ENCODE results near the gene IL27RA. TPM values are rescaled to one million over a fixed set of nuclear protein-coding genes. Genes with fewer than 3 reads are reported as not detected.

IL27RA gene
- total RNA-seq, 4 donors from 2014 or later, result 3.0 to 5.5 (median 4.5) TPM

DNA sequence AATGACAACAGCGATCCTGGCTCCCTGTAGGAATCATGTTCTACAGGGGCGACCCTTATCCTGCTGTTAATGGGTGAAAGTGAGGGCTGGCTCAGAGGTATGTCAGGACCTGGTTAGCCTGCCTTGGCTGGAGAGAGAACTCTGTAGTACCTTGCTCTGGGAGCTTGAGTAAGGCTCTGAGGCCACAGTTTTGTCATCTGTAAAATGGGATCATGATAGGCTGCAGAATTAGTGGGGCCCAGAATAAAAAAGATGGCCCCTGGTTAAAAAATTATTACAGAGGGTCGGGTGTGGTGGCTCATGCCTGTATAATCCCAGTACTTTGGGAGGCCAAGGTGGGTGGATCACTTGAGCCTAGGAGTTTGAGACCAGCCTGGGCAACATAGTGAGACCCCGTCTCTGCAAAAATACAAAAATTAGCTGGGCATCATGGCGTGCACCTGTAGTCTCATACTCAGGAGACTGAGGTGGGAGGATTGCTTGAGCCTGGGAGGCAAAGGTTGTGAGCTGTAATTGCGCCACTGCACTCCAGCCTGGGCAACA, 69.5 kb downstream of the IL27RA start:
- Histone ChIP-seq H3K4me1 (peaks cover 0 to 14% (median 4%) of the 10 kb centered on the region in 4 donors), H3K27ac (replicated peaks in 1 of 4) (no peak overlapping the region), H3K4me3 (no peak overlapping the region), H3K27me3 (no peaks in the 10 kb centered on the region), H3K9me3 (no peaks in the 10 kb centered on the region), H3K36me3 (peaks cover 72 to 99% (median 94%) of the 10 kb centered on the region in 4 donors)
- no peak for TF ChIP-seq POLR2A (IDR thresholded peaks at IDR 0.05; ENCODE audit: low read depth)
- TF ChIP-seq EP300 (IDR thresholded peaks at IDR 0.05), result no peak
- no peak for TF ChIP-seq POLR2AphosphoS5 (IDR thresholded peaks at IDR 0.05)
- TF ChIP-seq, protein P1, sequence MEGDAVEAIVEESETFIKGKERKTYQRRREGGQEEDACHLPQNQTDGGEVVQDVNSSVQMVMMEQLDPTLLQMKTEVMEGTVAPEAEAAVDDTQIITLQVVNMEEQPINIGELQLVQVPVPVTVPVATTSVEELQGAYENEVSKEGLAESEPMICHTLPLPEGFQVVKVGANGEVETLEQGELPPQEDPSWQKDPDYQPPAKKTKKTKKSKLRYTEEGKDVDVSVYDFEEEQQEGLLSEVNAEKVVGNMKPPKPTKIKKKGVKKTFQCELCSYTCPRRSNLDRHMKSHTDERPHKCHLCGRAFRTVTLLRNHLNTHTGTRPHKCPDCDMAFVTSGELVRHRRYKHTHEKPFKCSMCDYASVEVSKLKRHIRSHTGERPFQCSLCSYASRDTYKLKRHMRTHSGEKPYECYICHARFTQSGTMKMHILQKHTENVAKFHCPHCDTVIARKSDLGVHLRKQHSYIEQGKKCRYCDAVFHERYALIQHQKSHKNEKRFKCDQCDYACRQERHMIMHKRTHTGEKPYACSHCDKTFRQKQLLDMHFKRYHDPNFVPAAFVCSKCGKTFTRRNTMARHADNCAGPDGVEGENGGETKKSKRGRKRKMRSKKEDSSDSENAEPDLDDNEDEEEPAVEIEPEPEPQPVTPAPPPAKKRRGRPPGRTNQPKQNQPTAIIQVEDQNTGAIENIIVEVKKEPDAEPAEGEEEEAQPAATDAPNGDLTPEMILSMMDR (IDR thresholded peaks at IDR 0.05), result no peak
- intact Hi-C loops (cut with DNase I), result no loop called here
- 80% methylated on average over 5 of the region's 6 CpGs for WGBS
- no peak for DNase-seq (ENCODE audit: extremely low spot score)

DNA sequence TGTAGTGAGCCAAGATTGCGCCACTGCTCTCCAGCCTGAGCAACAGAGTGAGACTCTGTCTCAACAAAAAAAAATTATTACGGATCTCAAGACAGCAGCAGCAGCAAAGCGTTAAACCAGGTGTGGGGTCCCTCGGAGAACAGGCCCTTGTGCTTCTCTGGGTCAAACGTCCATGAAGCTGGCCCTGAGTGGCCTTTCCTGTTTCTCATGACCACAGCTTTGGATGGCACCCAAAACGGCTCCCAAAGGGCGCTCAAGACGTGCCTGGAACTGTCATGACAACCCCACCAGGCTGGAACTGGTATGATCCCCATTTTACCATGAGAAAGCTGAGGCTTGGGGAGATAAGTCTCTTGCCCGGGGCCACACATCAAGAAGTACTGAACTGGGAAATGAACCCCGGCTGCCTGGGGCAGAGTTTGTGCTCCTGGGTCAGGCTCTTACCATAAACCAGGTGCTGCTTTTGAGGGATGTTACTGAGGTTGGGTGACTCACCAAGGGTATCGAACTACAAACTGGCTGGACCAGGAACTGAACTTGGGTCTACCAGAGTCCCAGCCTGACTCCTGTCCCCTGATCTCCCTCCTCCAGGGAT, 70.6 kb downstream of the IL27RA start:
- DNase-seq (ENCODE audit: extremely low spot score), result no peak
- H3K36me3 ChIP-seq, result peaks cover 72 to 100% (median 95%) of the 10 kb centered on the region in 4 donors
- intact Hi-C loops (cut with DNase I), result no loop called here
- H3K4me3 ChIP-seq, result no peak overlapping the region
- 73% methylated on average over 10 of the region's 11 CpGs for WGBS
- no peaks in the 10 kb centered on the region for H3K9me3 ChIP-seq
- TF ChIP-seq EP300 (IDR thresholded peaks at IDR 0.05) (no peak), POLR2AphosphoS5 (IDR thresholded peaks at IDR 0.05) (no peak), POLR2A (IDR thresholded peaks at IDR 0.05; ENCODE audit: low read depth) (no peak)
- TF ChIP-seq, protein P1 (IDR thresholded peaks at IDR 0.05), result no peak
- no peaks in the 10 kb centered on the region for H3K27me3 ChIP-seq
- H3K4me1 ChIP-seq, result peaks cover 5 to 14% (median 10%) of the 10 kb centered on the region in 4 donors
- H3K27ac ChIP-seq (replicated peaks in 1 of 4), result no peak overlapping the region

DNA sequence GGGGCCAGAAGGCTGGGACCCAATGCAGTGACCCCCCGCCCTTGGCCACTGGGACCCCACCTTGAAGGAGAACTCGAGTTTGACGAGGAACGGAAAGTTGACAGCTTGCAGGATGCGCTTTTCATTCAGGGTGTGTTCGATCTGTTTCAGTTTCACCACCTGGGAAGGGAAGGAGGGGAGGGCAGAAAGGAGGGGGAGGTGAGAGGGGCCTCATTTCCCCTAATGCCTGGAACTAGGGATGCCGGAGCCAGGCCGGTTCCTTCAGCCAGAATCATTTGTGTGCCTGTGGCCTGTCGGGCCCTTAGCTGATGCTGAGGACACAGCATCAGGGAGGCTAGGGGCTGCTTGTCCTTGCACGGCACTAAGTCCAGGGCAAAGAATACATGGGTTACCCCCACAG, 71.2 kb downstream of the IL27RA start:
- Histone ChIP-seq H3K36me3 (peaks cover 67 to 99% (median 91%) of the 10 kb centered on the region in 4 donors), H3K27ac (replicated peaks in 1 of 4) (no peak overlapping the region), H3K27me3 (no peaks in the 10 kb centered on the region), H3K9me3 (no peaks in the 10 kb centered on the region), H3K4me3 (no peak overlapping the region), H3K4me1 (peaks cover 10 to 20% (median 15%) of the 10 kb centered on the region in 4 donors)
- intact Hi-C loops (cut with DNase I), result no loop called here
- 94% methylated on average over 8 of the region's 10 CpGs for WGBS
- no peak for DNase-seq (ENCODE audit: extremely low spot score)
- TF ChIP-seq POLR2A (IDR thresholded peaks at IDR 0.05; ENCODE audit: low read depth) (no peak), POLR2AphosphoS5 (IDR thresholded peaks at IDR 0.05) (no peak), EP300 (IDR thresholded peaks at IDR 0.05) (no peak)
- TF ChIP-seq, protein P1 (IDR thresholded peaks at IDR 0.05), result no peak

Other genes starting within 250 kb of the IL27RA start
- gene ZSWIM4, start 236.3 kb upstream of the IL27RA start, total RNA-seq, result 10 to 100 TPM in 1 of 4 donors, 1 to 10 TPM in 3; 5.3 to 11.6 (median 7.8) TPM
- gene NANOS3, start 154.6 kb upstream of the IL27RA start, total RNA-seq, result not detected
- gene BRME1, start 125.6 kb upstream of the IL27RA start, total RNA-seq, result 1 to 10 TPM in 1 of 4 donors, under 1 TPM in 3; 0.42 to 1.1 (median 0.78) TPM
- gene CC2D1A, start 125.6 kb upstream of the IL27RA start, total RNA-seq, result 10 to 100 TPM; 22.9 to 42.8 (median 33.6) TPM
- gene PODNL1, start 93.3 kb upstream of the IL27RA start, total RNA-seq, result under 1 TPM in 2 of 4 donors, not detected in 2; 0.66 to 0.69 TPM
- gene DCAF15, start 79.3 kb upstream of the IL27RA start, total RNA-seq, result 10 to 100 TPM in 3 of 4 donors, 1 to 10 TPM in 1; 9.8 to 23.9 (median 13.4) TPM
- 1 to 10 TPM; 2.9 to 8.9 (median 4.5) TPM for gene RFX1, start 25.4 kb upstream of the IL27RA start, total RNA-seq
- not detected for gene RLN3, start 3.6 kb upstream of the IL27RA start, total RNA-seq
- gene PALM3, start 30.3 kb downstream of the IL27RA start, total RNA-seq, result under 1 TPM in 2 of 4 donors, not detected in 2; 0.32 to 0.42 TPM
- gene MISP3, start 41.0 kb downstream of the IL27RA start, total RNA-seq, result 10 to 100 TPM in 1 of 4 donors, 1 to 10 TPM in 3; 1.5 to 11.1 (median 7.6) TPM
- gene C19orf67, start 54.0 kb downstream of the IL27RA start, total RNA-seq, result not detected
- 10 to 100 TPM; 24.1 to 75.6 (median 48.8) TPM for gene SAMD1, start 59.0 kb downstream of the IL27RA start, total RNA-seq
- 100 to 1,000 TPM in 2 of 4 donors, 10 to 100 TPM in 2; 76.0 to 125 (median 93.3) TPM for gene PRKACA, start 86.0 kb downstream of the IL27RA start, total RNA-seq
- 1 to 10 TPM in 1 of 4 donors, under 1 TPM in 2, not detected in 1; 0.63 to 1.3 (median 0.65) TPM for gene ASF1B, start 104.8 kb downstream of the IL27RA start, total RNA-seq
- 10 to 100 TPM; 20.8 to 55.1 (median 32.6) TPM for gene ADGRL1, start 174.4 kb downstream of the IL27RA start, total RNA-seq

Data from esophagus muscularis mucosa (tissue), 4 donors.